HL-60 (cell line): ENCODE measurements around the gene PRSS8.
A peak's percentile ranks its signal among the peaks of the same experiment; 100 is the strongest.
"Not testable (repeated sequence)": the region's sequence is repeated elsewhere in the genome, so short reads cannot be mapped to it uniquely, and the experiment has no call there.

Experiments used
- DNase-seq, 2 experiments: peaks; one replicate each; pipeline ENCODE4 v3.0.0-alpha.2; 2010 to 2020; ENCODE audit warnings: low read depth in 1 of 2, low spot score in 1 of 2
- H3K27ac ChIP-seq: fragments of 250-450 bp; sonication (Bioruptor Pico); replicated peaks from 2 replicates; pipeline ENCODE4 v1.5.1; 2020; ENCODE audit warnings: mild to moderate bottlenecking, moderate library complexity
- H3K27me3 ChIP-seq: fragments of 250-450 bp; sonication (Bioruptor Pico); 2 replicates; pipeline ENCODE4 v1.5.1; 2021; ENCODE audit warnings: mild to moderate bottlenecking, moderate library complexity; ENCODE audit not compliant: insufficient read depth, poor library complexity, severe bottlenecking
- H3K4me3 ChIP-seq: replicated peaks from 2 replicates; pipeline ENCODE4 v1.5.1; 2011; ENCODE audit warnings: mild to moderate bottlenecking, control low read depth, low read length; ENCODE audit not compliant: insufficient read depth
- GABPA ChIP-seq: IDR thresholded peaks from 2 replicates; pipeline ENCODE4 v1.6.1; 2012; ENCODE audit warnings: low read depth
- POLR2AphosphoS5 ChIP-seq: IDR thresholded peaks from 2 replicates; pipeline ENCODE4 v1.6.1; 2012; ENCODE audit warnings: low read depth
- SPI1 ChIP-seq: IDR thresholded peaks from 2 replicates; pipeline ENCODE4 v1.6.1; 2012; ENCODE audit warnings: low read depth, mild to moderate bottlenecking, borderline replicate concordance
- TF ChIP-seq, protein P1 (sequence below): IDR thresholded peaks from one replicate; pipeline ENCODE4 v1.5.1; 2011; ENCODE audit warnings: low read length, control low read depth, inconsistent platforms; ENCODE audit not compliant: insufficient read depth
- TF ChIP-seq, protein P2 (sequence below): IDR thresholded peaks from 2 replicates; pipeline ENCODE4 v1.6.1; 2012; ENCODE audit warnings: low read depth; ENCODE audit not compliant: insufficient replicate concordance

Gene PRSS8

DNA sequence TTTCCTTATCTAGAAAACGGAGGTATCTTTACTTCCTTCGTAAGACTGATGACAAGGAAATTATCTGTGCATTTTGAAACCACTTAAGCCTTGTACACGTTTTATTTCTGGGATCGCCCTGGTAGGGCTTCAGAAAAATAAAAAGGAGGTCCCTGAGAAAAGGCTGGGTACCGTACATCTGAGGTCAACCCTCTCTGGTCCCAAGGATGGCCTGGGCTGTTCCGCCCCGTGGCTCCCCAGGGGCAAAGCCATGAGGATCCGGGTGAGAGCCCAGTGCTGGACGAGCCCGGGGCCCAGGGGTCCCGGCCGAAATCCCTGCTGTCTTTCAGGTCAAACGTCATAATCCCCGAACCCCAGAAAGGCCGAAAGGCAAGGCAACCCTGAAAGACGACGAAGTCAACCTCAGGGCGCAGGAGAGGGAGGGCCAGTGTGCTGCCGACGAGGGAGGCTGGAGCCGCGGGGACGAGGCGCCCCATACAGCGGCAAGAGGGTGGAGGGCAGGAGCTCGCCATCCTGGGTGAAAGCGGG, 43.8 kb upstream of the PRSS8 start:
- no peaks in the 10 kb centered on the region for H3K27me3 ChIP-seq
- no peak for DNase-seq
- peak overlapping the region; percentile 74 for H3K4me3 ChIP-seq
- TF ChIP-seq SPI1 (no peak), GABPA (no peak), POLR2AphosphoS5 (no peak)
- TF ChIP-seq, protein P1, sequence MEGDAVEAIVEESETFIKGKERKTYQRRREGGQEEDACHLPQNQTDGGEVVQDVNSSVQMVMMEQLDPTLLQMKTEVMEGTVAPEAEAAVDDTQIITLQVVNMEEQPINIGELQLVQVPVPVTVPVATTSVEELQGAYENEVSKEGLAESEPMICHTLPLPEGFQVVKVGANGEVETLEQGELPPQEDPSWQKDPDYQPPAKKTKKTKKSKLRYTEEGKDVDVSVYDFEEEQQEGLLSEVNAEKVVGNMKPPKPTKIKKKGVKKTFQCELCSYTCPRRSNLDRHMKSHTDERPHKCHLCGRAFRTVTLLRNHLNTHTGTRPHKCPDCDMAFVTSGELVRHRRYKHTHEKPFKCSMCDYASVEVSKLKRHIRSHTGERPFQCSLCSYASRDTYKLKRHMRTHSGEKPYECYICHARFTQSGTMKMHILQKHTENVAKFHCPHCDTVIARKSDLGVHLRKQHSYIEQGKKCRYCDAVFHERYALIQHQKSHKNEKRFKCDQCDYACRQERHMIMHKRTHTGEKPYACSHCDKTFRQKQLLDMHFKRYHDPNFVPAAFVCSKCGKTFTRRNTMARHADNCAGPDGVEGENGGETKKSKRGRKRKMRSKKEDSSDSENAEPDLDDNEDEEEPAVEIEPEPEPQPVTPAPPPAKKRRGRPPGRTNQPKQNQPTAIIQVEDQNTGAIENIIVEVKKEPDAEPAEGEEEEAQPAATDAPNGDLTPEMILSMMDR: no peak
- TF ChIP-seq, protein P2, sequence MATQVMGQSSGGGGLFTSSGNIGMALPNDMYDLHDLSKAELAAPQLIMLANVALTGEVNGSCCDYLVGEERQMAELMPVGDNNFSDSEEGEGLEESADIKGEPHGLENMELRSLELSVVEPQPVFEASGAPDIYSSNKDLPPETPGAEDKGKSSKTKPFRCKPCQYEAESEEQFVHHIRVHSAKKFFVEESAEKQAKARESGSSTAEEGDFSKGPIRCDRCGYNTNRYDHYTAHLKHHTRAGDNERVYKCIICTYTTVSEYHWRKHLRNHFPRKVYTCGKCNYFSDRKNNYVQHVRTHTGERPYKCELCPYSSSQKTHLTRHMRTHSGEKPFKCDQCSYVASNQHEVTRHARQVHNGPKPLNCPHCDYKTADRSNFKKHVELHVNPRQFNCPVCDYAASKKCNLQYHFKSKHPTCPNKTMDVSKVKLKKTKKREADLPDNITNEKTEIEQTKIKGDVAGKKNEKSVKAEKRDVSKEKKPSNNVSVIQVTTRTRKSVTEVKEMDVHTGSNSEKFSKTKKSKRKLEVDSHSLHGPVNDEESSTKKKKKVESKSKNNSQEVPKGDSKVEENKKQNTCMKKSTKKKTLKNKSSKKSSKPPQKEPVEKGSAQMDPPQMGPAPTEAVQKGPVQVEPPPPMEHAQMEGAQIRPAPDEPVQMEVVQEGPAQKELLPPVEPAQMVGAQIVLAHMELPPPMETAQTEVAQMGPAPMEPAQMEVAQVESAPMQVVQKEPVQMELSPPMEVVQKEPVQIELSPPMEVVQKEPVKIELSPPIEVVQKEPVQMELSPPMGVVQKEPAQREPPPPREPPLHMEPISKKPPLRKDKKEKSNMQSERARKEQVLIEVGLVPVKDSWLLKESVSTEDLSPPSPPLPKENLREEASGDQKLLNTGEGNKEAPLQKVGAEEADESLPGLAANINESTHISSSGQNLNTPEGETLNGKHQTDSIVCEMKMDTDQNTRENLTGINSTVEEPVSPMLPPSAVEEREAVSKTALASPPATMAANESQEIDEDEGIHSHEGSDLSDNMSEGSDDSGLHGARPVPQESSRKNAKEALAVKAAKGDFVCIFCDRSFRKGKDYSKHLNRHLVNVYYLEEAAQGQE: no peak
- H3K27ac ChIP-seq: peak overlapping the region; percentile 100

GRCh38 chr16:31177136-31177535, 41.6 kb upstream of the PRSS8 start:
- H3K27me3 ChIP-seq: no peaks in the 10 kb centered on the region
- TF ChIP-seq SPI1: no peak
- peak; percentile 89 for TF ChIP-seq POLR2AphosphoS5
- no peak overlapping the region for H3K27ac ChIP-seq
- H3K4me3 ChIP-seq: no peak overlapping the region
- peak; percentile 65 to 72 for DNase-seq

- DNase-seq, H3K4me3 ChIP-seq, H3K27ac ChIP-seq, H3K27me3 ChIP-seq: not testable (repeated sequence)
Observed at GRCh38 chr16:31170048-31170447, 34.5 kb upstream of the PRSS8 start.

- TF ChIP-seq, protein P2: no peak
- no peak for TF ChIP-seq GABPA
- no peak overlapping the region for H3K4me3 ChIP-seq
- no peaks in the 10 kb centered on the region for H3K27me3 ChIP-seq
- no peak for DNase-seq
- H3K27ac ChIP-seq: no peak overlapping the region
Observed at GRCh38 chr16:31168848-31169247, 33.3 kb upstream of the PRSS8 start.

- DNase-seq: no peak
- Histone ChIP-seq H3K27ac (no peak overlapping the region), H3K4me3 (no peak overlapping the region), H3K27me3 (no peaks in the 10 kb centered on the region)
- TF ChIP-seq POLR2AphosphoS5 (no peak), SPI1 (no peak), GABPA (no peak)
- TF ChIP-seq, protein P1: no peak
- TF ChIP-seq, protein P2: no peak
Observed at GRCh38 chr16:31167315-31167714, 31.8 kb upstream of the PRSS8 start.
